WTC11 (cell line): ENCODE results near the gene PRKG2. TPM values are rescaled to one million over a fixed set of nuclear protein-coding genes. Genes with fewer than 3 reads are reported as not detected.

Experiments used
- ATAC-seq: fragments of 200-7000 bp; cut with Tn5 transposase; 2 replicates; pipeline ENCODE4 v1.10.0; 2021; ENCODE audit warnings: mild to moderate bottlenecking, moderate library complexity
- CTCF ChIA-PET: fragments of 300-600 bp; sonication (Branson Sonifier 250); formaldehyde crosslinking; loops from one replicate; lab custom pipeline; 2021; ENCODE audit warnings: antibody characterized with exemption; lab: Charles Lee
- POLR2A ChIA-PET: fragments of 350-600 bp; sonication (Branson Sonifier 250); formaldehyde crosslinking; loops from one replicate; lab custom pipeline; 2021; ENCODE audit warnings: antibody characterized with exemption; lab: Charles Lee
- DNase-seq: peaks from one replicate; pipeline ENCODE4 v3.0.0; 2021; ENCODE audit warnings: low spot score
- H3K27ac Mint-ChIP-seq: 2 replicates; pipeline ENCODE4 v1.8.0; 2021; ENCODE audit warnings: mixed read lengths
- H3K27me3 Mint-ChIP-seq: 2 replicates; pipeline ENCODE4 v1.8.0; 2021; ENCODE audit warnings: low read depth, mild to moderate bottlenecking, moderate library complexity, mixed read lengths
- H3K36me3 Mint-ChIP-seq: 2 replicates; pipeline ENCODE4 v1.8.0; 2021; ENCODE audit warnings: mixed read lengths
- H3K4me1 Mint-ChIP-seq: 2 replicates; pipeline ENCODE4 v1.8.0; 2022; ENCODE audit warnings: mixed read lengths
- H3K4me3 Mint-ChIP-seq: 2 replicates; pipeline ENCODE4 v1.8.0; 2021; ENCODE audit warnings: mild to moderate bottlenecking, moderate library complexity, mixed read lengths
- H3K9me3 Mint-ChIP-seq: 2 replicates; pipeline ENCODE4 v1.8.0; 2021; ENCODE audit warnings: mixed read lengths
- AR ChIP-seq: fragments of 250-450 bp; sonication (Bioruptor Pico); IDR thresholded peaks from 2 replicates; pipeline ENCODE4 v1.9.0; 2021; ENCODE audit warnings: mild to moderate bottlenecking
- ATF1 ChIP-seq: sonication (generic); formaldehyde crosslinking; IDR thresholded peaks from 2 replicates; pipeline ENCODE4 v1.8.1; 2023; ENCODE audit warnings: mild to moderate bottlenecking, moderate library complexity, missing genetic modification reagents
- CDX4 ChIP-seq: fragments of 250-450 bp; sonication (Bioruptor Pico); IDR thresholded peaks from 2 replicates; pipeline ENCODE4 v1.9.0; 2021; ENCODE audit warnings: moderate library complexity, mild to moderate bottlenecking, inconsistent platforms, borderline replicate concordance
- CTCF ChIP-seq: fragments of 200-600 bp; IDR thresholded peaks from 2 replicates; pipeline ENCODE4 v1.8.0; 2022; ENCODE audit warnings: antibody characterized with exemption
- EMX1 ChIP-seq: fragments of 250-450 bp; sonication (Bioruptor Pico); IDR thresholded peaks from 2 replicates; pipeline ENCODE4 v1.8.0; 2021; ENCODE audit warnings: mild to moderate bottlenecking
- ETV6 ChIP-seq: sonication (generic); formaldehyde crosslinking; IDR thresholded peaks from 2 replicates; pipeline ENCODE4 v1.8.1; 2022; ENCODE audit warnings: mild to moderate bottlenecking, missing genetic modification reagents
- FOXK1 ChIP-seq: sonication (generic); formaldehyde crosslinking; IDR thresholded peaks from 2 replicates; pipeline ENCODE4 v1.8.0; 2022; ENCODE audit warnings: mild to moderate bottlenecking, moderate library complexity, missing genetic modification reagents
- GABPB1 ChIP-seq: sonication (generic); formaldehyde crosslinking; IDR thresholded peaks from 2 replicates; pipeline ENCODE4 v1.8.1; 2023; ENCODE audit warnings: mild to moderate bottlenecking, missing genetic modification reagents
- IRF1 ChIP-seq: sonication (generic); formaldehyde crosslinking; IDR thresholded peaks from 2 replicates; pipeline ENCODE4 v1.8.0; 2023; ENCODE audit warnings: missing genetic modification reagents
- JAZF1 ChIP-seq: fragments of 250-450 bp; sonication (Bioruptor Pico); IDR thresholded peaks from 2 replicates; pipeline ENCODE4 v1.9.0; 2021; ENCODE audit warnings: moderate library complexity, mild to moderate bottlenecking, inconsistent platforms
- KAT7 ChIP-seq: sonication (generic); formaldehyde crosslinking; IDR thresholded peaks from 2 replicates; pipeline ENCODE4 v1.8.1; 2023; ENCODE audit warnings: missing genetic modification reagents, mild to moderate bottlenecking, borderline replicate concordance
- MLX ChIP-seq: sonication (generic); formaldehyde crosslinking; IDR thresholded peaks from 2 replicates; pipeline ENCODE4 v1.8.1; 2023; ENCODE audit warnings: mild to moderate bottlenecking, missing genetic modification reagents, moderate library complexity
- NFYB ChIP-seq: sonication (generic); formaldehyde crosslinking; conservative IDR thresholded peaks from 2 replicates; pipeline ENCODE4 v1.8.0; 2022; ENCODE audit warnings: low read depth, missing genetic modification reagents
- NR2C2 ChIP-seq: sonication (generic); formaldehyde crosslinking; IDR thresholded peaks from 2 replicates; pipeline ENCODE4 v1.8.0; 2022; ENCODE audit warnings: mild to moderate bottlenecking, missing genetic modification reagents
- OVOL2 ChIP-seq: fragments of 250-450 bp; sonication (Bioruptor Pico); IDR thresholded peaks from 2 replicates; pipeline ENCODE4 v1.9.0; 2021; ENCODE audit warnings: mild to moderate bottlenecking, borderline replicate concordance
- TEAD4 ChIP-seq: sonication (generic); formaldehyde crosslinking; IDR thresholded peaks from 2 replicates; pipeline ENCODE4 v1.8.0; 2022; ENCODE audit warnings: mild to moderate bottlenecking, missing genetic modification reagents
- ZNF121 ChIP-seq: sonication (generic); formaldehyde crosslinking; IDR thresholded peaks from 2 replicates; pipeline ENCODE4 v1.8.0; 2023; ENCODE audit warnings: missing genetic modification reagents
- ZNF219 ChIP-seq: sonication (generic); formaldehyde crosslinking; IDR thresholded peaks from 2 replicates; pipeline ENCODE4 v1.8.0; 2023; ENCODE audit warnings: missing genetic modification reagents, mild to moderate bottlenecking, borderline replicate concordance
- ZNF232 ChIP-seq: sonication (generic); formaldehyde crosslinking; IDR thresholded peaks from 2 replicates; pipeline ENCODE4 v1.8.0; 2022; ENCODE audit warnings: mild to moderate bottlenecking, missing genetic modification reagents
- total RNA-seq: library from RNA; stranded (reverse); gene quantifications from 3 replicates; pipeline ENCODE4 v1.2.3, GENCODE V29; 2021

The PRKG2 gene
- total RNA-seq, 1 experiment from 2014 or later, result 2.7 TPM

GRCh38 chr4:81214881-81215868 is at the start of gene PRKG2 (continued):
- TF ChIP-seq NFYB (no peak), IRF1 (CRISPR knock-in tag) (no peak), NR2C2 (CRISPR knock-in tag) (peak; percentile 44; the same call in 1 of the 2 replicates), FOXK1 (CRISPR knock-in tag) (no peak), OVOL2 (no peak), ZNF232 (CRISPR knock-in tag) (no peak), AR (no peak), ZNF121 (no peak), GABPB1 (no peak), JAZF1 (CRISPR knock-in tag) (no peak), CDX4 (no peak), EMX1 (CRISPR knock-in tag) (no peak), ETV6 (CRISPR knock-in tag) (no peak)

- TF ChIP-seq CTCF (peak; percentile 40; the same call in 1 of the 2 replicates), ATF1 (CRISPR knock-in tag) (no peak)
- CTCF ChIA-PET, result interaction anchor here (0.6 to 3.2 kb wide), 16 partner anchors 9 to 230 kb away, joined by 3 to 31 read pairs (median 4); partner anchors contain the start of genes BMP3 and PRKG2
- Mint-ChIP-seq H3K4me1 (peaks cover 2% of the 10 kb centered on the region), H3K4me3 (no peak overlapping the region), H3K9me3 (no peaks in the 10 kb centered on the region), H3K27ac (no peak overlapping the region), H3K27me3 (no peaks in the 10 kb centered on the region; the same call in 1 of the 2 replicates), H3K36me3 (no peaks in the 10 kb centered on the region)
- POLR2A ChIA-PET, result interaction anchor here (0.7 kb wide), 1 partner anchor 771 kb away, joined by 3 read pairs; no protein-coding TSS in a partner anchor
- ATAC-seq (peak; percentile 93), DNase-seq (peak; percentile 14)
Measured at GRCh38 chr4:81260443-81261101, 45.5 kb upstream of the PRKG2 start.

GRCh38 chr4:81258841-81259550 is 44.0 kb upstream of the PRKG2 start:
- no peak overlapping the region for H3K27ac Mint-ChIP-seq
- CTCF ChIA-PET, result interaction anchor here (1.6 to 3.2 kb wide), 4 partner anchors 31 to 188 kb away, joined by 4 to 31 read pairs (median 10); partner anchors contain the start of gene PRKG2
- DNase-seq (no peak), ATAC-seq (no peak)
- H3K27me3 Mint-ChIP-seq, result no peaks in the 10 kb centered on the region; the same call in 1 of the 2 replicates
- peaks cover 2% of the 10 kb centered on the region for H3K4me1 Mint-ChIP-seq
- H3K36me3 Mint-ChIP-seq, result no peaks in the 10 kb centered on the region
- POLR2A ChIA-PET, result no interaction called here
- H3K4me3 Mint-ChIP-seq, result no peak overlapping the region
- H3K9me3 Mint-ChIP-seq, result no peaks in the 10 kb centered on the region
- TF ChIP-seq KAT7 (CRISPR knock-in tag) (no peak), MLX (CRISPR knock-in tag) (no peak), TEAD4 (CRISPR knock-in tag) (no peak), ZNF219 (CRISPR knock-in tag) (no peak)
